ENCODE data around the gene PHACTR3.
A peak's percentile ranks its signal among the peaks of the same experiment; 100 is the strongest.

PHACTR3 gene

DNA sequence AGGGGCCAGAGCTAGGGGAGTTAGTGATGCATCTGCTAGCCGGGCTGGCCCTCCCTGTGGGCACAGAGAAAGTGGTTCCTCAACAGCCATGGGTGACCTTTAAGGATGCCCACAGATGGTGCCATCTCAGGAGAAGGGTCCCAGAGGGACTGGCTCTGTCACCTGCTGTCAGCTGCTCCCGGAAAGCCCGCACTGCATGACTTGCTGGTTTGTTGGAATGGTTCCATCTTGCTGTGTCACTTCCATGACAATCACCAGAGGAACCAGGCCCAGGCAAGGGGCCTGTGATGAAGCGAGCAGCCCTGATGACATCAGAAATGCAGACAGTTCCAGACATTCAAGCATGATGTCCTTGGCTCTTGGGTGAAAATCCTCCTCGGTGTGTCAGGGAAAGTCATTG is 125.2 kb downstream of the PHACTR3 start:
- no peak for DNase-seq (ENCODE audit: low spot score)

DNA sequence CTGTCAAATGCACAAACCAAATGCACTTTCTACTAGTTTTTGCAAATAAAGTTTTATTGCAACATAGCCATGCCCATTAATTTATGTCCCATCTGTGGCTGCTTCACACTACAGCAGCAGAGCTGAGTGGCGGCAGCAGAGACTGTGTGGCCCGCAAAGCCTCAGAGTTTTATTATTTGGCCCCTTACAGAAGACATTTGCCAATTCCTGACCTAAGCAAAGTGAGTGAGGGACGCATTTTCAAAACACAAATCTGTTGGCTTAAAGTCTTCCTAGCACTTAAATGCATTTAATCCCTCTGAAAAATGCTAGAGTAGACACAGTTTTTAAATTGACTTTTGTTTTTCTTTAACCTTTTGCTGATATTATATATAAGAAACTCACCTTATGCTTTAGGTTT is 126.4 kb downstream of the PHACTR3 start:
- DNase-seq (ENCODE audit: low spot score), result no peak

DNA sequence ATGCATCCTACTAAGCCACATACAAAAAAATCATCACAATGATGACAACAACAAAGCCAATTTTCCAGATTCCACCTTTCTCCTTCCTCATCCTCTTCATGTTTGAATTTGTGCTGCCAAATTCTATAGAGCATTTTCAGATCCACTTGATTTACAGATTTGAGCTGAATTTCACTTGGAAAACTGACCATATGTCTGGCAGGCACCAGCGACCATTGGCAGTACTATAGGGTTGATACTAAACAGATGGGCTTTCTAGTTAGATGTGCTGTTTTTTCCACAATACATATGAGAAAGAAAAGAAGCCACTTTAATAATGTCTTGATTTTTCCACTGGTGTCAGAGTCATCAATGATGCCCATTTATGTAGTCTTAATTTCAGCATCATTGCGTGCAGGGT is 127.0 kb downstream of the PHACTR3 start:
- DNase-seq (ENCODE audit: low spot score), result no peak

DNA sequence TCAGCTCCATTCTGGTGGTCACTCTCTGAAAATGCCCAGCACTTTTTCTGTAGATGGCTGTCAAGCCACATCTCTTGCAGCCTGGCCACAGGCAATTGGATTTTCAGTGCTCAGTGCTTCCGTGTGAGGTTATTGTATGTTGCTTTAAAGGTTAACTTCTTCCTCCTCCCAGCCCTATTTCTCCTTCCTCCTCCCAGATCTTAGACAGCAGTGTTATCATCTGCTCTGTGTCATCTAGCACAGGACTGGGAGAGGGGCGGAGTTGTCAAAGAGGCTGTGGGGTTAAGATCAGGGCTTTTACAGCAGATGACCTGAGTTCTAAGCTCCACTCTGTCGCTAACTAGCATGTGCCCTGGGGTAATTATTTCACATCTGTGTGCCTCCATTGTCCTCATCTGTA is 129.0 kb downstream of the PHACTR3 start:
- DNase-seq (ENCODE audit: low spot score), result peak; percentile 49

DNA sequence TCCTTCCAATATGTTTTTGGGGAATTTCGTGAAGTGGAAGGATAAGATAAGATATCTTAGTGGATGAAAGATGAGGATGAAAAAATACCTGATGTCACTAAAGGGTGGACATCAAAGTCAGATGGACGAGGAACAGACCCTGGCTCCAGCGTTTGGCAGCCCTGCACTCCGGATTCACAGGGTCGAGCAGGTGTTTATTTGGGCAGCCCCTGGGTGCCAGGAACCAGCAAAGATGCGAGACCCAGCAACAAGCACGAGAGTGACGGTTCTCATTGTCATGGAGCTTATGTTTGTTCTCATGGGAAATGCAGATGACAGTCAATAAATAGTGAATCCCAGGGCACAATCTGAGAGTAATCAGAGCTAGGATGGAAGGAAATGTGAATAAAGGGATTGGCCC is 131.1 kb downstream of the PHACTR3 start:
- no peak for DNase-seq (ENCODE audit: low spot score)

DNA sequence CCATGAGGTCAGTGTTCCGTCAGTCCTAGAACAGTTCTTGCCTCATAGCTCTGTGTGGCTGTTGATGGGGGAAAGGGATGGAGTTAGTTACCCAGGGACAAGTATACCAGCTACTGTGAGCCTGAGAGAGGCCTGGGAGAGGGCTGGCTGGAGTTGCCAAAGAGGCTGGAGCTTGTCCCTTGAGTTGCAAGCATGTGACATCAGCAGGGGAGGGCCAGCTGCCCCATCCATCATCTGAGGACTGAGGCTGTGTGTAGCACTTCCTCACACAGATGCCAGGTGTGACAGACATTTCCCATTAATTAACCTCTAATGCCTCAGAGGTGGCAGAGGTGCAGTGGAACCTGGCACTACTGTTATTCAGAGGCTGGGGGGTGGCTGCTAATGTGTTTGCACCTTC is 131.6 kb downstream of the PHACTR3 start:
- DNase-seq (ENCODE audit: low spot score), result no peak

DNA sequence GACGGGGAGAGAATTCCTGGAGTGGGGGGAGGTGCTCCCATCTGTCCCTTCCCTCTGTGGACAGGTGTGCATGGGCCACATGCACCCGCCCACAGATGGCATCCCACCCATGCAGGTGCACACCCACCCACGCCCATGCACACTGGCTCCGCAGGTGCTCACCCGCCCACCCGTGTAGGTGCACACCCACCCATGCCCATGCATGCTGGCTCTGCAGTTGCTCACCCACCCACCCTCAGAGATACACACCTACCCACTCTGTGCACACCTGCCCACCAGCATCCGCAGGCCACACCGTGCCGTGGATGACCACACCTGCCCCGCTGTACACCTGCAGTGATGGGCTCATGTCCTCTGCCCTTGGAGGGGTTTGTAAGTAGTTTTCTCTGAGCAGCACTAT is 132.0 kb downstream of the PHACTR3 start:
- DNase-seq (ENCODE audit: low spot score), result no peak

DNA sequence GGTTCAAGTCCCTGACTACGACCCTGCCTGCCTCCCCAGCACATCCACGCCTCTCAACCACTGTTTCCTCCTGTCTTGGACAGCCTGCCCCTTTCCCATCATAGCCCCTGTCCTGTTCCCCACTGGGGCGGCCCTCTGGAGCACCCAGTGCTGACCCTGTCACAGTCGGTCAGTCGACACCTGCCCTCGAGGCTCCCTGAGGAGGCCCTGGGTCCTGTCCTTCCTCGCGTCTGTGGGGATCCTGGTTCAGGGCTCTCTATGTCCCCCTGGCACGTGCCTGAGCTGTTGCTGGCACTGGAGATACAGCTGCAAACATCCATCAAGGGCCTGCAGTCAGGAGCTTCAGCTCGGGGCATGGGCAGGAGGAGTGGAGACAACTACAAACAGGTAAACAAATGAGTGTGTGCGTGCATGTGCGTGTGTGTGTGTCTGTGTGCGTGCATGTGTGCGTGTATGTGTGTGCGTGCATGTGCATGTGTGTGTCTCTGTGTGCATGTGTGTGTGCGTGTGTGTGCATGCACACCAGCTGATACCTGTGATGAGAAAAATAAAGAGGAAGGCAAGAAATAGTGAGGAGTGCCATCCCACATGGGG is 132.8 kb downstream of the PHACTR3 start:
- no peak for DNase-seq (ENCODE audit: low spot score)

DNA sequence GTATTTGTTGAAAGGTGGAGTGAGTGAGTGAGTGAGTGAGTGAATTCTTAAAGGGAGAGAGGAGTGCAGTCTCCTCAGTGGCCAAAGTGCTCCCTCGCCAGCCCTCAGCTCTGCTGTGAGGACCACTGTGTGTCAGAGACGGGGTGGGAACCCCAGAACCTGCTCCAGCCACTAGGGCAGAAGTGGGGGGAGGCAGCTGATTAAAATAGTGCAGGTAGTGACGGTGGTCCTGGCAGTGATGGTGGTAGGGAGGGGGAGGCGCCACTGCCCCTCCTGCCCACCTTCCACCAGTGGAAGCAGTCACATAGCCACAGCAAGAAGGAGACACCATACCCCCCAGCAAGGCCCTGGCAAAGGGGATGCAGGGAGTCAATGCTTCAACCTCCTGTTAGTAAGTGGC is 133.5 kb downstream of the PHACTR3 start:
- DNase-seq (ENCODE audit: low spot score), result no peak

DNA sequence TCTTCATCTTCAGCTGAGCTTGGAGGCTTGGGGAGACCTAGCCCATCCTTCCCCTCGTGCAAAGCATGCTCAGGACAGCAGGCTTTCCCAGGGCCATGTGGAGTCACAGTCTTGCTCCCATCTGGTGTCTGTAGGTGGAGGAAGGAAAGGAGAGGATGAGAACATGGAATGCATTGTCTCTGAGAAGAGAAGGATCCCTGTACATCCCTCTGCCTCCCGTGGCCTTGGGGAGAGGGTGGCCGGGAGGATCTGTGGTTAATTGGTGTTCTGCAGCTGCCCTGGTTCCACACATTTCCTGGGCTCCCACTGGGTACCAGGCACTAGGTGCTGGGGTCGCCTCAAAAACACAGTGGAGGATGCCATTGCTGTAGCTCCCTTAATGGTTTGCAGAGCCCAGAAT is 134.5 kb downstream of the PHACTR3 start:
- DNase-seq (ENCODE audit: low spot score), result no peak

DNA sequence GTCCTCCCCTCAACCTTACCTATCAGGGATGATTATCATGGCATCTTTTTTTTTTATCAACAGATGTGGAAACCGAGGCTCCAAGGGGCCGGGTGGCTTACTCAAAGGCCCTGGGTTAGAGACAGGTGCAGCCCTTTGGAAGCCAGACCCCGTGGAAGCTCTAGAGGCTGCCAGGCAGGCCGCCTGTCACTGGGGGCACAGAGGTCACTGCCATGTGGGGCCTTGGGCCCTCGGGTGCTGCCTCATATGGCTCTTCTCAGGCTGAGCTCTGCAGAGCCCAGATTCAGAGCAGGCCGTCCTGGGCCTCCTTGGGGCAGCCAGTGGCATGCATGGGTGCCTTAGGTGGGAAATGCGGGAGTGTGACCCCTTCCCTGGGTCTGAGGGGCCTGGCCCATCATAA is 136.3 kb downstream of the PHACTR3 start:
- DNase-seq (ENCODE audit: low spot score), result no peak

DNA sequence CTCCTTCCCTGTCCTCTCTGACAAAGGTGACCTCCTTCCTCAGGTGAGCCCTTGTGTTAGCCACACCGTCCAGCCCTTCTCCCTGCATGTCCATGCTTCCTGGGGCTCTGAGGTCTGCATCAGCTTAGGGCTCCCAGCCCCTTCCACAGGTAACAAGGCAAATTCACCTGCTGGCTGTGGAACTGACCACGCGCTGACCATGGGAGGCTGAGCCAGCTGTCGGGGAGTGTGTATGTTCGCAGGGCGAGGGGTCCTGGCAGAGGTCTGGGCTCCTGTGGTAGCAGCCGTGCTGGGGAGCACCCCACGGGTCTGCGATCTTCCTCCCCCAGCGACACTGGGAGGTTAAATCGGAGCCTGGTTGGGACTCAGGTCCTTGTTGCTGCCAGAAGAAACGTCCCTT is 136.7 kb downstream of the PHACTR3 start:
- DNase-seq (ENCODE audit: low spot score), result no peak

DNA sequence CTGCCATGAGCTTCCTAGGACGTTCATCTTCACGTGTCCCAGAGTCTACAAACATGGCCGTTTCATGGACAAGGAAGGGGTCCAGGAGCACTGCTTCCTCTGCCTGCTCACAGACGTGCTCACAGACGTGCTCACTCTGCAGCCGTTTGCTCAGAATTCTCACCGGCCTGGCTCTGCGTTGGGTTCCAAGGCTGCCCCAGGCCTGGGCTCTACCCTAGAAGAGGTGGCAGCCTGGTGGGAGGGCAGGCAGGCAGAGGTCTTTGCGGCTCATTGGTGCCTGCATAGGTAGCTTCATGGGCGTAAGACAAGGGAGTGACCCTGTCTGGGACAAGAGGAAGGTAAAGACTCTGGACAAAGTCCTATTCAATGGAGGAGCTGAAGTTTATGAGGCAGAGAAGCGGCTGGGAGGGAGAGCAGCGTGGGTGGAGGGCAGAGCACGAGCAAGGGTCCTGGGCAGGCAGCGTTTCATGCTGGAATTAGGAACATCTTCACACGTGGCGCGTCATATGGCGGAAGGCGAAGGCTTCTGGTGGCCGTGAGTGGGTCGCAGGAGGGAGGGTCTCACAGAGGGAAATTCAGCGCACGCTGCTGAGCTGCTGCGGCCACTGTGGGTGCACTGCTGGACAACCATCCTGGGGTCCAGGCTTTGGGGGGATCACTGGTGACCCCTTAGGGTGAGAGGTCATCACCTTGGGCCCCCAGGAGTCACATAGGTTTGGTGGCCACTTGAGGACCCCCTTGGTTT is 138.2 kb downstream of the PHACTR3 start:
- DNase-seq (ENCODE audit: low spot score), result no peak

DNA sequence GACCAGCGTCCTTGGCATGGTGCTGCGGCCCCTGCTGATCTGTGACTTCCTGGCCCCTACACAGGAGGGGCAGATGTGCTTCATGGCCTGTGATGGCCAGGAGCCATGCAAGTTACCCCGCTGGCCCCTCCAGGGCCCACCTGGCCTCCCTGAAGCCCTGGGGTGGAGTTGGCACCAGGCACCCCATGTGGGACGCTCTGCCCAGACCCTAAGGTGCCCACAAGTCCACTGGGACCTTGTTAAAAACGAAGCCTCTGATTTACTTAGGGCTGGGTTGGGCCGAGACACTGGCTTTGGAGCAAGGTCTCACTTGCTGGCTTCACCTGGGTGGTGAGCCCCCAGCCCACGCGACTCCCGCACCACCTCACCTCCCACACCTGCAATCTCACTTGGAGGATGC is 139.0 kb downstream of the PHACTR3 start:
- DNase-seq (ENCODE audit: low spot score), result no peak

DNA sequence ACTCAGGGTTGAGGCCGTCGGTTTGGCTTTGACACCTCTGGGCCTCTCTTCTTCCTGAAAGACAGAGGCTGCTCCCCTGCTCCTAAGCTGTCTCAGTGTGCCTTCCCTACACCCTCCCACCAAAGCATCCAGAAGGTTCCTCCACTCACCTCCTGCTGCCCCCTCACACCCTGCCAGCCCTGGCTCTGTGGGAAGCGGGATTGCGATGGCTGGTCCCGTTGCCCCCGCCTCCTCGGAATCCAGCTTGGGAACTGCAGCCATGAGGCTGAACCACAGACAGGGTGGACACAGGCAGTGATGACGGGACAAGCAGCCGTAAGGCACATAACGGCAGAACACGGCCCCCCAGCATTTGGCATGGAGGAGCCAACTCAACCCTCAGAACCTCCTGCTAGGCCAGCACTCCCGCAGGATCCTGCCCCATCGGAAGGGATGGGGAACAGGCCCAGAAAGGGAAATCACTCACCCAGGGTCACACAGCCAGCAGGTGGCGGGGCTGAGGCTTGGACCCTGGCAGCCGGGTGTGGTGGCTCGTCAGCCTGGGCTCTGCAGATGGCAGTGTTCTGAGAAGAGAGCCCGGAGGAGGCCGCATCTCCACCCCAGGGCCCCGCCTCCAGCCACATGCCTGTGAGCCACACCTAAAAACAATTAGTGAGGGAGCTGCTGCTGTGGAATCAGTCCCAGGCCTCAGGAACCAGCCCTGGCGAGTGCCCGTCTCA is 139.6 kb downstream of the PHACTR3 start:
- no peak for DNase-seq (ENCODE audit: low spot score)

DNA sequence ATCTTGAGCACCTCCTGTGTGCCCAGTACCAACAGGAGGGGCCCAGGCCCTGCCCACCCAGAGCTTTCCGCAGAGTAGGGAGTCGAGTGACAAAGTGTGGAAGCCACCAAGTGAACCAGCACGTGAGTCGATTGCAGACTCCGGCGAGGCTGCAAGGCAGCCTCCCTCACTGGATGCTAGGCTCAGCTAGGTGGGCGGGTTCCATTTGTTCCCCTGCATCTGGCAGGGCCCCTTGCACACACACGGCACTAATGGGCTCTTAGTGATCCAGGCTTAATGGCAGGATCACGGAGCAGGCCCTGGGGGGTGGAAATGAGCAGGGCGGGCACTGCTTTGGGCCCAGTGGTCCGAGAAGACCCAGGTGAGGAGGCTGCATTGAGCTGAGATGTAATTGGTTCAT is 140.4 kb downstream of the PHACTR3 start:
- DNase-seq (ENCODE audit: low spot score), result no peak

DNA sequence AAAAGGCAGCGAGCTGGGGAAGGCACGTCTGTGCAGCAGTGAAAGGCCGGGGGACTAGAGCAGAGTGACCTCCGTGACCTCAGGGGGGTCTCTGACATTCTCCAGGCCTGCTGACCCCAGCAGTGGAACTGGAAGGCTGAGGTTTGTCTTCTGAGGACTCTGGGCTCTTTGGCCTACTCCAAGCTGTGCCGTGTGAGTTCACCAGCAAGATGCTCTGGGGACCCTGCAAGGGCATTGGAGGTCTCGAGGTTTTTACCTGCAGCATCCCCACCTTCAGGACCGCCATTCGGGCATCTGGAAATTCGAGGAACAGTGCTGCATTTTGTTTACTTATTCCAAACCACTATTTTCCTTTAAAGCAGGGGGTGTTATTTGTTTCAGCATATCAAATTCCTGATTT is 140.9 kb downstream of the PHACTR3 start:
- no peak for DNase-seq (ENCODE audit: low spot score)

DNA sequence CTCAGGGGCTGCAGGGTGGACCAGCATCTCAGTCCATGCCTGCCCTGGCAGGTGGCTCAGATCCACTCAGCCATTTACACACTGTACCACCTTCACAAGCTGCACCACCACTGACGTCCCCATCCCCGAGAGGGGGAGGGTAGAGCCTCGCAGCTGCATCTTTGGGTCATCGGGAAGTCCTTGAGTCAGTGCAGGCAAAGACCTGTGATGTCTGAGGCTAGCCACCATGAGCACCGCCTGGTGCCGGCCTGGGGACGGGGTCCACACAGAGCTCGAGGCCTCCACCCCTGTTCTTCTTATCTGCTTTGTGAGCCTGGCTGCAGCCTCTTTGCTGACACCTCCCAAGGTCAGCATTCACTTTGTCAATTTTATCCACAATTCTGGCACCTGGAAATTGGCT is 141.4 kb downstream of the PHACTR3 start:
- no peak for DNase-seq (ENCODE audit: low spot score)

DNA sequence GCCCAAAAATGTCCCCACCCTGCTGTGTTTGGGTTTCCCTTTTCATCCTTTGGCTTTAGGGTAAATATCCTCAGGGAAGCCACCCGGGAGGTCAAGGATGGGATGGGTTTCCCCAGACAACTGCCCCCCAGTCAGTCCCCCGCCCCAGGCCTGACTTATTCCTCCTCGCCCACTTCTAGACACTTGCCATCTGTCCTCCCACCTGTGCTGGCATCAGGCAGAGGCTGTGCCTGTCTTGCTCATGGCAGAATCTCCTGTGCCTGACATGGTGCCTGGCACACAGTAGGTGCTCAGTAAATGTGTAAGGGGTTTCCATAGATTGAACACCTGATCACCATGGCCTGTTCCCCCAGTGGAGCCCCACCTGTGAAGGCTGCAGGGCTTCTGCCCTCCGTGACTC is 141.8 kb downstream of the PHACTR3 start:
- no peak for DNase-seq (ENCODE audit: low spot score)

DNA sequence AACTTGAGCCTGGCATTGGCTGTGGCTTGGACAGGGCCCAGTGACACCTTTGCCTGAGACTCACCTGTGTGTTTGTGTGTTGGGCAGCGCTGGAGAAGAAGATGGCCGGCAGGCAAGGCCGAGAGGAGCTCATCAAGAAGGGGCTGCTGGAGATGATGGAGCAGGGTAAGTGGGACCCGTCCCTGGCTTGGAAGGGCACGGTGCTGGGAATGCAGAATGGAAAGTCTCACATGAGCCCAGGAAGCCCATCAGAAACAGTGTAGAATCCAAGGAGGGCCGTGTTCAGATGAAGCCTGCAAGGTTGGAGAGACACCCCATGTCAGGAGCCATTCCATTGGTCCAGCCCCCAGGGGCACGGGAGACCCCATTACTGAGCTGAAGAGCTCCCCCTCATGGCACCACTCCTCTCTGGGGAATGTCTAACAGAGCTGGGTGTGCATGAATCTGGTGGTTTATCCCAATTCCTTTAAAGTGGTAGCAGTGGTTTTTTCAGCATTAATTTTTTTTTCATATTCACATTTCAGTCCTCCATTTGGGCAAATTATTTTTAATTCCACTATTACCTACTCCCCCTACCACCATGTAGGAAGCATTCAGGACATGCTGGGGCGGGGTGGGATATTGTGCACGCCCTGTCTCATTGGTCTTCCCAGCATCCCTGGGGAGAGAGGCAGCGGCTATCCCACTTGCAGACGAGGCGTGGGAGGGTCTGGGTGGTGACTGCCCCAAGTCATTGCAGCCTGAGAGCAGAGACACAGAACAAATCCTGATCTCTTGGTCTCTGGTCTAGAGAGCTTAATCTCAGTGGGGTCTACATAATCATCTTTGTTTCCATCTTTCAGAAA is 143.6 kb downstream of the PHACTR3 start:
- DNase-seq (ENCODE audit: low spot score), result no peak

DNA sequence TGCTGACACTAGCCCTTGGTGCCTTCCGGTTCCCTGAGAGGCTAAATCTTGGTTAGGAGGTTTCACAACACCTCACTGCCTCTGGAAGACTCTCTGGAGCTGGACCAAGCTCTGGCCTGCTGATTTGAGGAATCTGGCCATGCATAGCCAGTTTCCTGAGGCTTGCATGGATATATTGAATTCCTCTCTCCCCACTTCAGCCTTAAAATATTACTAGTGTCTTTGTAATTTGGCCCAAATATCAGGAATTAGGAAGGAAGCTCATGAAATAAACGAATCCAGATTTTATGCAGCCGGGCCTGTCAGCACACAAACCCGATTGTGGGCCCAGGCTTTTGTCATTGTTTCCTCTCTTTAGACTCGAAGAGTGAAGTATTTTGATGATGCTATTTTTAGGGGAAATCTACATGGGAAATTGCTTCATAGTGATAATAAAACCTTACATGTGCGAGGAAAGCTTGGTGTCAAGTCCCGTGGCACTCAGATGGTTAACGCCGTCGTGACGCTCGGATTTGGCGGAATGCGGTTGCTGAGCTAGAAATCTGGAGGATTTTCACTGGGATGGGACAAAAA is 144.4 kb downstream of the PHACTR3 start:
- no peak for DNase-seq (ENCODE audit: low spot score)

DNA sequence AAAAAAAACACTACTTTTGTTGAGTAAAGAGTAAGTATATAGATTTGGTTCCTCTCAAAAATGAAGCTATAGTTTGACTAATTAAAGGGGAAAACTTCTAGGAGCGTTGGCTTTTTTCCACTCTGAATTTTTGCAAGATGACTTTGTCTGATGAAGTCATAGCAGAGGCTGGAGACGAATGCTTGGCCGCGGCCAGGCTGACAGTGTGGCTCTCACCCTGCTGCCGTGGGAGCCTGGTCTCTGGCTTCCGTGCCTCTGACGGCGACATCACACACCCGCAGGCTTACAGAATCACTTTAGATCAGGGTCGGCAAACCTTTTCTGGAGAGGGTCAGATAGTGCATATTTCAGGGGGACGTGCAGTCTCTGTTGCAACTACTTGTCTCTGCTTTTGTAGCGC is 145.0 kb downstream of the PHACTR3 start:
- no peak for DNase-seq (ENCODE audit: low spot score)
